GM12878 (cell line): ENCODE results near the gene NOTCH3. TPM values are rescaled to one million over a fixed set of nuclear protein-coding genes. Genes with fewer than 3 reads are reported as not detected.

ENCODE experiments used
- ATAC-seq: fragments of 200-7000 bp; cut with Tn5 transposase; 3 replicates; pipeline ENCODE4 v1.9.1; 2020; ENCODE audit warnings: mild to moderate bottlenecking, moderate library complexity
- BruUV-seq: library from RNA; stranded (reverse); fragments of 400-500 nt; replicated peaks from 2 replicates; lab custom pipeline; 2021; lab: Mats Ljungman, UMichigan
- CTCF ChIA-PET: fragments of 300-600 bp; sonication (Branson Sonifier 250); formaldehyde crosslinking; extraction: SDS; loops from one replicate; lab custom pipeline; 2021; ENCODE audit warnings: inconsistent platforms; lab: Yijun Ruan, JAX
- POLR2A ChIA-PET: fragments of 350-600 bp; formaldehyde crosslinking; extraction: SDS; loops from one replicate; lab custom pipeline; 2021; ENCODE audit warnings: inconsistent platforms; lab: Charles Lee
- RAD21 ChIA-PET: fragments of 300-600 bp; sonication (Branson Sonifier 250); formaldehyde crosslinking; loops from one replicate; lab custom pipeline; 2023; ENCODE audit warnings: antibody characterized with exemption; ENCODE audit not compliant: unreplicated experiment; lab: Charles Lee
- SMC1A ChIA-PET: fragments of 300-600 bp; sonication (Branson Sonifier 250); formaldehyde crosslinking; loops from one replicate; lab custom pipeline; 2023; ENCODE audit not compliant: unreplicated experiment, uncharacterized antibody; lab: Charles Lee
- DNase-seq: peaks from one replicate; pipeline ENCODE4 v3.0.0-alpha.2; 2011; ENCODE audit warnings: low read depth, low spot score
- FAIRE-seq: peaks from 3 replicates; lab custom pipeline; 2011; peaks lifted over from hg19 to GRCh38; lab: Jason Lieb, UNC
- H2AFZ ChIP-seq: 2 replicates; pipeline ENCODE4 v1.6.0; 2011; ENCODE audit warnings: low read depth, low read length, control low read depth; ENCODE audit not compliant: control insufficient read depth
- H3K27ac ChIP-seq: 2 replicates; pipeline ENCODE4 v1.5.1; 2011; ENCODE audit warnings: control low read depth; ENCODE audit not compliant: control insufficient read depth, insufficient read depth
- H3K27me3 ChIP-seq, 2 experiments: replicated peaks in 1 of 2; 2 replicates each; pipeline versions ENCODE4 v1.6.0 to v1.6.1; 2011; ENCODE audit warnings: low read length in 1 of 2; ENCODE audit not compliant: control insufficient read depth in 2 of 2, insufficient read depth in 2 of 2
- H3K36me3 ChIP-seq, 2 experiments: 2 replicates each; pipeline ENCODE4 v1.5.1; 2011; ENCODE audit warnings: low read length in 1 of 2; ENCODE audit not compliant: control insufficient read depth in 2 of 2, insufficient read depth in 2 of 2
- H3K4me1 ChIP-seq: 2 replicates; pipeline ENCODE4 v1.6.1; 2011; ENCODE audit warnings: mild to moderate bottlenecking, low read length, moderate library complexity, mixed read lengths; ENCODE audit not compliant: control insufficient read depth, insufficient read depth
- H3K4me2 ChIP-seq: 2 replicates; pipeline ENCODE4 v1.6.0; 2011; ENCODE audit warnings: control low read depth; ENCODE audit not compliant: control insufficient read depth, insufficient read depth
- H3K4me3 ChIP-seq: fragments of 200-600 bp; sonication (generic); 2 replicates; pipeline ENCODE4 v1.5.1; 2016
- H3K79me2 ChIP-seq: 2 replicates; pipeline ENCODE4 v1.6.0; 2011; ENCODE audit warnings: low read length; ENCODE audit not compliant: control insufficient read depth, insufficient read depth
- H3K9ac ChIP-seq: 2 replicates; pipeline ENCODE4 v1.8.0; 2011; ENCODE audit warnings: low read length, control low read depth, mixed read lengths; ENCODE audit not compliant: control insufficient read depth, insufficient read depth
- H3K9me3 ChIP-seq: replicated peaks from 3 replicates; pipeline ENCODE4 v1.5.1; 2011; ENCODE audit warnings: mild to moderate bottlenecking, low read length; ENCODE audit not compliant: control insufficient read depth, insufficient read depth
- H4K20me1 ChIP-seq: 2 replicates; pipeline ENCODE4 v1.6.0; 2011; ENCODE audit not compliant: control insufficient read depth, insufficient read depth
- CHD1 ChIP-seq: IDR thresholded peaks from 2 replicates; pipeline ENCODE4 v1.6.1; 2012; ENCODE audit warnings: low read depth, low read length, improper control_type of control experiment
- GATAD2B ChIP-seq: fragments of 450-650 bp; conservative IDR thresholded peaks from 2 replicates; pipeline ENCODE4 v1.6.1; 2017; ENCODE audit warnings: low read depth, mild to moderate bottlenecking, moderate library complexity
- IRF4 ChIP-seq: IDR thresholded peaks from 2 replicates; pipeline ENCODE4 v1.6.1; 2011; ENCODE audit warnings: low read depth, low read length
- MEF2B ChIP-seq: fragments of 450-650 bp; IDR thresholded peaks from 2 replicates; pipeline ENCODE4 v1.6.1; 2018; ENCODE audit warnings: mild to moderate bottlenecking, moderate library complexity; ENCODE audit not compliant: partially characterized antibody, poor library complexity, severe bottlenecking
- RBBP5 ChIP-seq: fragments of 200-600 bp; sonication (generic); conservative IDR thresholded peaks from 2 replicates; pipeline ENCODE4 v1.6.1; 2016
- WGBS: methylation state at CpG from one replicate; pipeline ENCODE4 v1.1.6; 2016; ENCODE audit warnings: low lambda C conversion rate; ENCODE audit not compliant: insufficient replicate concordance, insufficient coverage; ENCODE audit errors: missing lambda C conversion rate; 5-methylcytosine and 5-hydroxymethylcytosine counted together
- in situ Hi-C: fragments of 300-500 bp; cut with MboI; formaldehyde crosslinking; loops from 9 replicates; pipeline ENCODE4 v1.14.3; 2018; ENCODE audit warnings: mixed read lengths
- intact Hi-C: fragments of 100-400 bp; cut with micrococcal nuclease; formaldehyde crosslinking; loops from one replicate; pipeline ENCODE4 v1.14.2; 2022; ENCODE audit not compliant: unreplicated experiment
- polyA plus RNA-seq, 11 experiments: library from polyadenylated mRNA; depleted of rRNA in 4 of 11; unstranded in 6 of 11; stranded (reverse) in 5 of 11; fragments of >200 nt; fragmentation: Nextera tagmentation in 4 of 11; fragmentation: Illumina TruSeq in 1 of 11; extraction: Ambion mirVana in 4 of 11; extraction: Trizol in 1 of 11; gene quantifications; 1 replicate in 1 of 11; 2 replicates in 10 of 11; pipeline versions ENCODE4 v1.2.1 to v1.2.3, GENCODE V29; 2011 to 2016; ENCODE audit warnings: inconsistent platforms in 2 of 11, missing spikeins in 2 of 11, low read depth in 1 of 11
- total RNA-seq, 4 experiments: library from RNA; depleted of rRNA in 3 of 4; stranded (reverse); fragments of >200 nt in 3 of 4; fragmentation: Illumina TruSeq in 1 of 4; extraction: Trizol in 1 of 4; gene quantifications; 2 replicates each; pipeline versions ENCODE4 v1.2.1 to v1.2.3, GENCODE V29; 2013 to 2021
- TF ChIP-seq, protein P1 (sequence below): fragments of 450-650 bp; IDR thresholded peaks from 2 replicates; pipeline ENCODE4 v1.6.1; 2016; ENCODE audit warnings: mild to moderate bottlenecking, moderate library complexity, borderline replicate concordance
- TF ChIP-seq, protein P2 (sequence below): IDR thresholded peaks from 2 replicates; pipeline ENCODE4 v1.6.1; 2012; ENCODE audit warnings: mild to moderate bottlenecking, low read depth, low read length

Gene NOTCH3
- total and polyA plus RNA-seq, 10 of the 15 experiments (the other 5 are each of a cell fraction or from before 2014, with no cell fraction given) = 0.01 to 0.42 (median 0.10) TPM; not detected in 5

DNA sequence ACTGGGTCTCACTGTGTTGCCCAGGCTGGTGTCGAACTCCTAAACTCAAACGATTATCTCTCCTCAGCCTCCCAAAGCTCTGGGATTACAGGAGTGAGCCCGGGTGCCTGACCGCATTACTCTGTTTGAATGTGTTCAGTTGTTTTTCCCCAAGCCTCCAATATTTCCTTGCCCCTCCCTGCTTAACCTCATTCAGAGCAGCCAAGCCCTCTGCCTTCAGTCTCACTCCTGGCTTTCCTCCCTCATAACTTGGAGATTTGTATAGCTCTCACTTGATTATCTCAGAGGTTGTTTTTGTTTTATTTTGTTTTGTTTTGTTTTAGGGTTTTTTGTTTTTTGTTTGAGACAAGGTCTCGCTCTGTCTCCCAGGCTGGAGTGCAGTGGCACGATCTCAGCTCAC, 20.0 kb upstream of the NOTCH3 start (continued):
- TF ChIP-seq, protein P1, sequence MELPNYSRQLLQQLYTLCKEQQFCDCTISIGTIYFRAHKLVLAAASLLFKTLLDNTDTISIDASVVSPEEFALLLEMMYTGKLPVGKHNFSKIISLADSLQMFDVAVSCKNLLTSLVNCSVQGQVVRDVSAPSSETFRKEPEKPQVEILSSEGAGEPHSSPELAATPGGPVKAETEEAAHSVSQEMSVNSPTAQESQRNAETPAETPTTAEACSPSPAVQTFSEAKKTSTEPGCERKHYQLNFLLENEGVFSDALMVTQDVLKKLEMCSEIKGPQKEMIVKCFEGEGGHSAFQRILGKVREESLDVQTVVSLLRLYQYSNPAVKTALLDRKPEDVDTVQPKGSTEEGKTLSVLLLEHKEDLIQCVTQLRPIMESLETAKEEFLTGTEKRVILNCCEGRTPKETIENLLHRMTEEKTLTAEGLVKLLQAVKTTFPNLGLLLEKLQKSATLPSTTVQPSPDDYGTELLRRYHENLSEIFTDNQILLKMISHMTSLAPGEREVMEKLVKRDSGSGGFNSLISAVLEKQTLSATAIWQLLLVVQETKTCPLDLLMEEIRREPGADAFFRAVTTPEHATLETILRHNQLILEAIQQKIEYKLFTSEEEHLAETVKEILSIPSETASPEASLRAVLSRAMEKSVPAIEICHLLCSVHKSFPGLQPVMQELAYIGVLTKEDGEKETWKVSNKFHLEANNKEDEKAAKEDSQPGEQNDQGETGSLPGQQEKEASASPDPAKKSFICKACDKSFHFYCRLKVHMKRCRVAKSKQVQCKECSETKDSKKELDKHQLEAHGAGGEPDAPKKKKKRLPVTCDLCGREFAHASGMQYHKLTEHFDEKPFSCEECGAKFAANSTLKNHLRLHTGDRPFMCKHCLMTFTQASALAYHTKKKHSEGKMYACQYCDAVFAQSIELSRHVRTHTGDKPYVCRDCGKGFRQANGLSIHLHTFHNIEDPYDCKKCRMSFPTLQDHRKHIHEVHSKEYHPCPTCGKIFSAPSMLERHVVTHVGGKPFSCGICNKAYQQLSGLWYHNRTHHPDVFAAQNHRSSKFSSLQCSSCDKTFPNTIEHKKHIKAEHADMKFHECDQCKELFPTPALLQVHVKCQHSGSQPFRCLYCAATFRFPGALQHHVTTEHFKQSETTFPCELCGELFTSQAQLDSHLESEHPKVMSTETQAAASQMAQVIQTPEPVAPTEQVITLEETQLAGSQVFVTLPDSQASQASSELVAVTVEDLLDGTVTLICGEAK = no peak
- no peak for TF ChIP-seq RBBP5
- TF ChIP-seq CHD1 = no peak
- TF ChIP-seq IRF4 = no peak
- TF ChIP-seq GATAD2B = no peak
- TF ChIP-seq, all 136 proteins: peak for 0

DNA sequence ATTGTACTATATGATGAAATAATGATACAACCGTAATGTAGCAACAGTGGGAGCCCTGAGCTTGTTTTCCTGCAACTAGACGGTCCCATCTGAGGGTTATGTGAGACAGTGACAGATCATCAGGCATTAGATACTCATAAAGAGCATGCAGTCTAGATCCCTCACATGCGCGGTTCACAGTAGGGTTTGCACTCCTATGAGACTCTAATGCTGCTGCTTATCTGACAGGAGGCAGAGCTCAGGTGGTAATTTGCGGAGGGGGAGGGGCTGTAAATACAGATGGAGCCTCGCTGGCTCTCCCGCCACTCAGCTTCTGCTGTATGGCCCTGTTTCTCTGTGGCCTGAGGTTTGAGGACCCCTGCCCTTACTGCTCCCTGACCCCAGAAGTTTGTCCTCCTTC, 17.7 kb upstream of the NOTCH3 start:
- RAD21 ChIA-PET = no interaction called here
- H3K27me3 ChIP-seq = no peaks in the 10 kb centered on the region
- H3K9me3 ChIP-seq = no peaks in the 10 kb centered on the region
- no TSS peak for BruUV-seq
- H3K27ac ChIP-seq = no peak overlapping the region
- FAIRE-seq (no peak), DNase-seq (no peak), ATAC-seq (no peak)
- 54% methylated on average over 7 of the region's 7 CpGs for WGBS
- CTCF ChIA-PET = no interaction called here
- H3K36me3 ChIP-seq = no peaks in the 10 kb centered on the region
- SMC1A ChIA-PET = no interaction called here
- intact Hi-C loops = no loop called here
- no peak overlapping the region for H3K4me2 ChIP-seq
- POLR2A ChIA-PET = no interaction called here
- no peak overlapping the region for H3K4me3 ChIP-seq
- TF ChIP-seq, protein P1 = no peak
- no peak for TF ChIP-seq MEF2B
- TF ChIP-seq, protein P2, sequence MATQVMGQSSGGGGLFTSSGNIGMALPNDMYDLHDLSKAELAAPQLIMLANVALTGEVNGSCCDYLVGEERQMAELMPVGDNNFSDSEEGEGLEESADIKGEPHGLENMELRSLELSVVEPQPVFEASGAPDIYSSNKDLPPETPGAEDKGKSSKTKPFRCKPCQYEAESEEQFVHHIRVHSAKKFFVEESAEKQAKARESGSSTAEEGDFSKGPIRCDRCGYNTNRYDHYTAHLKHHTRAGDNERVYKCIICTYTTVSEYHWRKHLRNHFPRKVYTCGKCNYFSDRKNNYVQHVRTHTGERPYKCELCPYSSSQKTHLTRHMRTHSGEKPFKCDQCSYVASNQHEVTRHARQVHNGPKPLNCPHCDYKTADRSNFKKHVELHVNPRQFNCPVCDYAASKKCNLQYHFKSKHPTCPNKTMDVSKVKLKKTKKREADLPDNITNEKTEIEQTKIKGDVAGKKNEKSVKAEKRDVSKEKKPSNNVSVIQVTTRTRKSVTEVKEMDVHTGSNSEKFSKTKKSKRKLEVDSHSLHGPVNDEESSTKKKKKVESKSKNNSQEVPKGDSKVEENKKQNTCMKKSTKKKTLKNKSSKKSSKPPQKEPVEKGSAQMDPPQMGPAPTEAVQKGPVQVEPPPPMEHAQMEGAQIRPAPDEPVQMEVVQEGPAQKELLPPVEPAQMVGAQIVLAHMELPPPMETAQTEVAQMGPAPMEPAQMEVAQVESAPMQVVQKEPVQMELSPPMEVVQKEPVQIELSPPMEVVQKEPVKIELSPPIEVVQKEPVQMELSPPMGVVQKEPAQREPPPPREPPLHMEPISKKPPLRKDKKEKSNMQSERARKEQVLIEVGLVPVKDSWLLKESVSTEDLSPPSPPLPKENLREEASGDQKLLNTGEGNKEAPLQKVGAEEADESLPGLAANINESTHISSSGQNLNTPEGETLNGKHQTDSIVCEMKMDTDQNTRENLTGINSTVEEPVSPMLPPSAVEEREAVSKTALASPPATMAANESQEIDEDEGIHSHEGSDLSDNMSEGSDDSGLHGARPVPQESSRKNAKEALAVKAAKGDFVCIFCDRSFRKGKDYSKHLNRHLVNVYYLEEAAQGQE = no peak
- H3K4me1 ChIP-seq = peaks cover 2% of the 10 kb centered on the region; the same call in 1 of the 2 replicates
- H2AFZ ChIP-seq = no peak overlapping the region
- H4K20me1 ChIP-seq = no peaks in the 10 kb centered on the region
- no peaks in the 10 kb centered on the region for H3K79me2 ChIP-seq
- H3K9ac ChIP-seq = no peak overlapping the region
- in situ Hi-C loops = no loop called here
